ENCODE measurements around the gene CYBRD1. TPM values are rescaled to one million over a fixed set of nuclear protein-coding genes. Genes with fewer than 3 reads are reported as not detected.

The CYBRD1 gene
- total RNA-seq, 2 donors from 2014 or later, result 34.6 to 59.7 TPM

DNA sequence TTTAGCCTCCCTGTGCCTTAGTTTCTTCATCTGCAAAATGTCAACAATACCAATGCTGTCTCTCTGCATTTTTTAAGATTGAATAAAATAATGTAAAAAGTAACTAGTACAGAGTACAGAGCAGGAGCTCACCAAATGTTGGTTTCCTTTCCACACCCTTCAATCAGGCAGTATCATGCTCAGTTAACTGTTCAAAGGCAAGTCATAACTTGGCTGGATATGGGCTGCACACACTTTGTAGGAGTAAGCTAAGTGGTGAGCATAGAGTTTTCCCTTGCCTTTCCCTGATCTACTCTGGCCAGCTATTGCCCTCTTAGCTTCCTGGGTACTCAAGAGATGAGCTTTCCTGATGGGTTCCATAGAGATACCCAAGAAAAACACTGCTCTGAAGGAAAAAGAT is 77.9 kb downstream of the CYBRD1 start:
- H3K36me3 ChIP-seq (replicated peaks in 1 of 2; ENCODE audit: insufficient read depth in 1 of 2, low read depth in 2 of 2), result no peaks in the 10 kb centered on the region
- H3K4me3 ChIP-seq, result no peak overlapping the region
- ATAC-seq (no peak), DNase-seq (no peak)
- TF ChIP-seq POLR2A (IDR thresholded peaks at IDR 0.05), result no peak
- TF ChIP-seq, protein P1, sequence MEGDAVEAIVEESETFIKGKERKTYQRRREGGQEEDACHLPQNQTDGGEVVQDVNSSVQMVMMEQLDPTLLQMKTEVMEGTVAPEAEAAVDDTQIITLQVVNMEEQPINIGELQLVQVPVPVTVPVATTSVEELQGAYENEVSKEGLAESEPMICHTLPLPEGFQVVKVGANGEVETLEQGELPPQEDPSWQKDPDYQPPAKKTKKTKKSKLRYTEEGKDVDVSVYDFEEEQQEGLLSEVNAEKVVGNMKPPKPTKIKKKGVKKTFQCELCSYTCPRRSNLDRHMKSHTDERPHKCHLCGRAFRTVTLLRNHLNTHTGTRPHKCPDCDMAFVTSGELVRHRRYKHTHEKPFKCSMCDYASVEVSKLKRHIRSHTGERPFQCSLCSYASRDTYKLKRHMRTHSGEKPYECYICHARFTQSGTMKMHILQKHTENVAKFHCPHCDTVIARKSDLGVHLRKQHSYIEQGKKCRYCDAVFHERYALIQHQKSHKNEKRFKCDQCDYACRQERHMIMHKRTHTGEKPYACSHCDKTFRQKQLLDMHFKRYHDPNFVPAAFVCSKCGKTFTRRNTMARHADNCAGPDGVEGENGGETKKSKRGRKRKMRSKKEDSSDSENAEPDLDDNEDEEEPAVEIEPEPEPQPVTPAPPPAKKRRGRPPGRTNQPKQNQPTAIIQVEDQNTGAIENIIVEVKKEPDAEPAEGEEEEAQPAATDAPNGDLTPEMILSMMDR (IDR thresholded peaks at IDR 0.05), result no peak
- no peaks in the 10 kb centered on the region for H3K27me3 ChIP-seq
- intact Hi-C loops (cut with DNase I), result no loop called here
- no peaks in the 10 kb centered on the region for H3K4me1 ChIP-seq
- no peaks in the 10 kb centered on the region for H3K9me3 ChIP-seq
- H3K27ac ChIP-seq, result no peak overlapping the region

GRCh38 chr2:171602352-171602751 is 80.1 kb downstream of the CYBRD1 start:
- no peak overlapping the region for H3K4me3 ChIP-seq
- no peaks in the 10 kb centered on the region for H3K36me3 ChIP-seq (replicated peaks in 1 of 2; ENCODE audit: insufficient read depth in 1 of 2, low read depth in 2 of 2)
- intact Hi-C loops (cut with DNase I), result no loop called here

More at GRCh38 chr2:171602352-171602751, 80.1 kb downstream of the CYBRD1 start:
- no peak overlapping the region for H3K27ac ChIP-seq
- 64 to 72% methylated on average over 5 of the region's 5 CpGs for WGBS, 2 donors
- H3K9me3 ChIP-seq, result no peaks in the 10 kb centered on the region
- ATAC-seq (no peak), DNase-seq (no peak)
- H3K27me3 ChIP-seq, result no peaks in the 10 kb centered on the region
- H3K4me1 ChIP-seq, result no peaks in the 10 kb centered on the region
- TF ChIP-seq POLR2A (IDR thresholded peaks at IDR 0.05), result no peak
- TF ChIP-seq, protein P1 (IDR thresholded peaks at IDR 0.05), result no peak

Small RNA genes lying within 50 kb of the gene (small RNA-seq; reads per million reads assigned to genes)
- gene AC007969.2 (not detected), gene RPL21P38 (not detected)

Other genes with a start within 250 kb of the CYBRD1 start
- 10 to 100 TPM; 14.8 to 17.4 TPM for gene METTL8, start 88.5 kb upstream of the CYBRD1 start, total RNA-seq
- gene DCAF17, start 88.2 kb upstream of the CYBRD1 start, total RNA-seq, result 10 to 100 TPM in 1 of 2 donors, 1 to 10 TPM in 1; 8.2 to 16.9 TPM
- 10 to 100 TPM; 34.6 to 52.7 TPM for gene DYNC1I2, start 165.0 kb downstream of the CYBRD1 start, total RNA-seq